ENCODE results near the gene KRTAP12-1.

DNA sequence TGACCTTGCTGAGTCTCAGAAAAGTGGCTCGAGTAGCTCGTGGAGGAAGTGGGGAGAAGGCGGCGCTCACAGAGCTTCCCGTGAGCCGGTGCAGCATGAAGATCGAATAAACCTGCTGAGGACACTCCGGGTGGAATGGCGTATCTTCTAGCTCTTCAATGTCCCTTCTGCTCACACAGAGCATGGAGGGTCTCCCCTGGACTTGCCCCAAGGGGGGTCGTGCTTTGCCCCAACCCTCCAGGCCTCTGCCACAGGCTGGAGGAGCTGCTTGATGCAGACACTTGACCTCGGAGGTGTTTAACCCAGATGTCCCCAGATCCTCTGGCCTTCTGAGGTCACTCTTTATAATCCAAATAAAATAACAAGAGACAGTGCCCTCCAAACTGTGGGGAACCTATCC, 12.8 kb upstream of the KRTAP12-1 start:
- TF ChIP-seq, protein P1, sequence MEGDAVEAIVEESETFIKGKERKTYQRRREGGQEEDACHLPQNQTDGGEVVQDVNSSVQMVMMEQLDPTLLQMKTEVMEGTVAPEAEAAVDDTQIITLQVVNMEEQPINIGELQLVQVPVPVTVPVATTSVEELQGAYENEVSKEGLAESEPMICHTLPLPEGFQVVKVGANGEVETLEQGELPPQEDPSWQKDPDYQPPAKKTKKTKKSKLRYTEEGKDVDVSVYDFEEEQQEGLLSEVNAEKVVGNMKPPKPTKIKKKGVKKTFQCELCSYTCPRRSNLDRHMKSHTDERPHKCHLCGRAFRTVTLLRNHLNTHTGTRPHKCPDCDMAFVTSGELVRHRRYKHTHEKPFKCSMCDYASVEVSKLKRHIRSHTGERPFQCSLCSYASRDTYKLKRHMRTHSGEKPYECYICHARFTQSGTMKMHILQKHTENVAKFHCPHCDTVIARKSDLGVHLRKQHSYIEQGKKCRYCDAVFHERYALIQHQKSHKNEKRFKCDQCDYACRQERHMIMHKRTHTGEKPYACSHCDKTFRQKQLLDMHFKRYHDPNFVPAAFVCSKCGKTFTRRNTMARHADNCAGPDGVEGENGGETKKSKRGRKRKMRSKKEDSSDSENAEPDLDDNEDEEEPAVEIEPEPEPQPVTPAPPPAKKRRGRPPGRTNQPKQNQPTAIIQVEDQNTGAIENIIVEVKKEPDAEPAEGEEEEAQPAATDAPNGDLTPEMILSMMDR (IDR thresholded peaks at IDR 0.05; ENCODE audit: insufficient read depth, low read length): no peak
- no peak for TF ChIP-seq GABPA (IDR thresholded peaks at IDR 0.05; ENCODE audit: low read depth)
- no peak for TF ChIP-seq POLR2AphosphoS5 (IDR thresholded peaks at IDR 0.05; ENCODE audit: low read depth)
- TF ChIP-seq, protein P2, sequence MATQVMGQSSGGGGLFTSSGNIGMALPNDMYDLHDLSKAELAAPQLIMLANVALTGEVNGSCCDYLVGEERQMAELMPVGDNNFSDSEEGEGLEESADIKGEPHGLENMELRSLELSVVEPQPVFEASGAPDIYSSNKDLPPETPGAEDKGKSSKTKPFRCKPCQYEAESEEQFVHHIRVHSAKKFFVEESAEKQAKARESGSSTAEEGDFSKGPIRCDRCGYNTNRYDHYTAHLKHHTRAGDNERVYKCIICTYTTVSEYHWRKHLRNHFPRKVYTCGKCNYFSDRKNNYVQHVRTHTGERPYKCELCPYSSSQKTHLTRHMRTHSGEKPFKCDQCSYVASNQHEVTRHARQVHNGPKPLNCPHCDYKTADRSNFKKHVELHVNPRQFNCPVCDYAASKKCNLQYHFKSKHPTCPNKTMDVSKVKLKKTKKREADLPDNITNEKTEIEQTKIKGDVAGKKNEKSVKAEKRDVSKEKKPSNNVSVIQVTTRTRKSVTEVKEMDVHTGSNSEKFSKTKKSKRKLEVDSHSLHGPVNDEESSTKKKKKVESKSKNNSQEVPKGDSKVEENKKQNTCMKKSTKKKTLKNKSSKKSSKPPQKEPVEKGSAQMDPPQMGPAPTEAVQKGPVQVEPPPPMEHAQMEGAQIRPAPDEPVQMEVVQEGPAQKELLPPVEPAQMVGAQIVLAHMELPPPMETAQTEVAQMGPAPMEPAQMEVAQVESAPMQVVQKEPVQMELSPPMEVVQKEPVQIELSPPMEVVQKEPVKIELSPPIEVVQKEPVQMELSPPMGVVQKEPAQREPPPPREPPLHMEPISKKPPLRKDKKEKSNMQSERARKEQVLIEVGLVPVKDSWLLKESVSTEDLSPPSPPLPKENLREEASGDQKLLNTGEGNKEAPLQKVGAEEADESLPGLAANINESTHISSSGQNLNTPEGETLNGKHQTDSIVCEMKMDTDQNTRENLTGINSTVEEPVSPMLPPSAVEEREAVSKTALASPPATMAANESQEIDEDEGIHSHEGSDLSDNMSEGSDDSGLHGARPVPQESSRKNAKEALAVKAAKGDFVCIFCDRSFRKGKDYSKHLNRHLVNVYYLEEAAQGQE (IDR thresholded peaks at IDR 0.05; ENCODE audit: insufficient replicate concordance, low read depth): no peak

Data from HL-60 (cell line).